Measurements from ENCODE around the gene RNF5. TPM values are rescaled to one million over a fixed set of nuclear protein-coding genes. Genes with fewer than 3 reads are reported as not detected.
"Not testable (repeated sequence)": the region's sequence is repeated elsewhere in the genome, so short reads cannot be mapped to it uniquely, and the experiment has no call there.

Gene RNF5
- total and polyA plus RNA-seq, 3 donors from 2014 or later = 67.1 to 79.0 (median 76.1) TPM

DNA sequence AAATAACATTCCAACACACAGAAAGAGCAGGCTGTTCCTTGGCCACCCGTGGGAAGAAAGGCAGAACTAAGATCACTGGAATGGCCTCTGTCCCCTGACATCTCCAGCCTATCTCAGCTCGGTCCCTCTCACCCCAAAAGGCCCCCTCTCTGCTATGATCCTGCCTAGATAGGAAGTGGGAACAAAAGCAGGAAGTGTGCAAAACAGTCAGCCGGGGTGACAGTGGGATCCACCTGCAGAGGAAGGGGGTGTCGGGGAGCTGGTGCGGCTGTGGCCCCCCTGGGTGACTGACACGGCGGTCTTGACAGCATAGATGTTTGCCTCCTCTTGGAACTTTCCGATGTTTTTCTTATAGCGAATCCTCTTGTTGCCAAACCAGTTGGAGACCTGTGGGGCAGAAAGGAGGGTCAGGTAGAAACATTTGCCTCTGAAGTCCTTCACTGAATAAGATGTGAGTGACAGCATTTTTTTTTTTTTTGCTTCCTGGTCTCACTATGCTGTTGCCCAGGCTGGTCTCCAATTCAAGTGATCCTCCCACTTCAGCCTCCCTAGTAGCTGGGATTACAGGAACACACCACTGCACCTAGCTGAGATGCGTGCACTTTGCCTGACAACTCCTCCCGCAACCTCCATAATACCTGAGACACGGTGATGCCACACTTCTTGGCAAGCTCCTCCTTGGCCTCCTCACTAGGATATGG, 9.0 kb downstream of the RNF5 start:
- intact Hi-C loops (cut with DNase I; ENCODE audit: low total_unique reads) = no loop called here
- no peak for DNase-seq
- H3K9me3 ChIP-seq = no peaks in the 10 kb centered on the region
- no peaks in the 10 kb centered on the region for H3K36me3 ChIP-seq (ENCODE audit: low read depth, missing control alignments)
- WGBS, 2 donors = 67 to 70% methylated on average over 11 to 12 of the region's 12 CpGs
- H3K4me3 ChIP-seq = no peak overlapping the region
- TF ChIP-seq, protein P1, sequence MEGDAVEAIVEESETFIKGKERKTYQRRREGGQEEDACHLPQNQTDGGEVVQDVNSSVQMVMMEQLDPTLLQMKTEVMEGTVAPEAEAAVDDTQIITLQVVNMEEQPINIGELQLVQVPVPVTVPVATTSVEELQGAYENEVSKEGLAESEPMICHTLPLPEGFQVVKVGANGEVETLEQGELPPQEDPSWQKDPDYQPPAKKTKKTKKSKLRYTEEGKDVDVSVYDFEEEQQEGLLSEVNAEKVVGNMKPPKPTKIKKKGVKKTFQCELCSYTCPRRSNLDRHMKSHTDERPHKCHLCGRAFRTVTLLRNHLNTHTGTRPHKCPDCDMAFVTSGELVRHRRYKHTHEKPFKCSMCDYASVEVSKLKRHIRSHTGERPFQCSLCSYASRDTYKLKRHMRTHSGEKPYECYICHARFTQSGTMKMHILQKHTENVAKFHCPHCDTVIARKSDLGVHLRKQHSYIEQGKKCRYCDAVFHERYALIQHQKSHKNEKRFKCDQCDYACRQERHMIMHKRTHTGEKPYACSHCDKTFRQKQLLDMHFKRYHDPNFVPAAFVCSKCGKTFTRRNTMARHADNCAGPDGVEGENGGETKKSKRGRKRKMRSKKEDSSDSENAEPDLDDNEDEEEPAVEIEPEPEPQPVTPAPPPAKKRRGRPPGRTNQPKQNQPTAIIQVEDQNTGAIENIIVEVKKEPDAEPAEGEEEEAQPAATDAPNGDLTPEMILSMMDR (IDR thresholded peaks at IDR 0.05) = no peak
- no peak for TF ChIP-seq POLR2A (IDR thresholded peaks at IDR 0.05)
- peaks cover 32% of the 10 kb centered on the region for H3K4me1 ChIP-seq
- peak overlapping the region; percentile 76 to 84 for H3K27ac ChIP-seq
- H3K27me3 ChIP-seq = no peaks in the 10 kb centered on the region

DNA sequence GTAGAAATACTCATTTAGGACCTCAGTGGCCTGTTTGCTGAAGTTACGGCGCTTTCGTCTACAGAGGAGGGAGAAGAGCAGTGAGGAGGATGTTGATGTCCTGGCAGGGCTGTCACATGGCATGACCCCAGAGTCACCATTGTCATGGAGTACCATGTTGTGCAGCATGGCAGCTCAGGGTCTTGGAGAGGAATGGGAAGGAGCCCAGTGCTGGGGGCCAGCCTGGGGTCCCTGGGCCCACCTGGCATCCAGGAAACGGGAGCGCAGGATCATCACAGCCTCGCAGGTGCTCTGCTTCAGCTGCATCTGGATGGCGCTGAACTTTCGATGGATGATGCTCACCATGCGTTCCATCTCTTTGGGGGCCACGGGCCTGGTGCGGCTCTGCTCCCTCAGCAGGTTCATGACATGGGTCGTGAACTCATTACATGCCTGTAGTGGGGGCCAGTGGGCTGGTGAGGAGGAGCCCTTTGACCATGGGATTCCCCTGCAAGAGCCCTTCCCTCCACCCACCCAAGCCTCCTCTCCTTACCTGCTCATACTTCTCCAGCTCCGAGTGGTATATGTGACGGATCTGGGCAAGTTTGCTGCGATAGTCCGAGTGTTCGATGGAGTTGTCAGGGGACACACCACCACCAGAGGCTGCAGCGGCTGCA, 9.6 kb downstream of the RNF5 start:
- peaks cover 32% of the 10 kb centered on the region for H3K4me1 ChIP-seq
- H3K27me3 ChIP-seq; intact Hi-C loops (cut with DNase I; ENCODE audit: low total_unique reads); H3K4me3 ChIP-seq; DNase-seq; H3K9me3 ChIP-seq; H3K36me3 ChIP-seq (ENCODE audit: low read depth, missing control alignments): not testable (repeated sequence)
- WGBS, 2 donors = 61 to 62% methylated on average over 10 to 18 of the region's 18 CpGs
- peak overlapping the region in 1 of 2 donors; percentile 98 for H3K27ac ChIP-seq

DNA sequence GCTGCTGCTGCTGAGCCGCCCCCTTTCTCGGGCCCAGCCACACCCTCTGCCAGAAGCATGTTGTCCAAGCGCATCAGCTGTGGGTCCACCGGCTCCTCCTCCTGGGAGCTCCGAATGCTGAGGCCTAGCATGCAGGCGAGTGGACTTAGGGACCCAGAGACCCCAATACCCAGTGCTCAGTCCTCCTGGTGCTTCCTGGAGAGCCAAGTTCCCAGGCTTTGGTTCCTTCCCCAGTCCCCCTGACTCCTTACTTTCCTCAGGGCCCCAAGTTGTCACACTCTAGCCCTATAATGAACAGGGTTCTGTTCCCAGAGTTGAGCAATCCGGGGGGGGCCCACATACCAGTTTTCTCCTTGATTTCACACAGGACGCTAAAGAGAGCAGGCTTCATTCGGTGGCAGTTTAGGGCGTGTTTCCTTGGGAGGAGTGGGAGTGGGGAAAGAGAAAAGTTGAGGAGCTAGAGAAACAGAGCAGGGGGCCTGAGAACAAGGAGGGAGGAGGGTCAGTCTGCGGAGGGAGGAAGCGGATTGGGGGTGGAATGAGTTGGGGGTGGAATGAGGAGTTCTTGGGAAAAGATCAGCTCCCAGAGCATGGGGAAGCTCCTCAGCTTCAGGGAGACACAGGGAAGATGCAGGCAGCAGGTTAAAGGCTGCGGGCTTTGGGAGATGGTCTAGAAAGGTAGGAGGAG, 10.3 kb downstream of the RNF5 start:
- H3K4me3 ChIP-seq = peak overlapping the region; percentile 73 to 93
- H3K36me3 ChIP-seq (ENCODE audit: low read depth, missing control alignments) = no peaks in the 10 kb centered on the region
- no peaks in the 10 kb centered on the region for H3K9me3 ChIP-seq
- intact Hi-C loops (cut with DNase I; ENCODE audit: low total_unique reads) = no loop called here
- TF ChIP-seq POLR2A (IDR thresholded peaks at IDR 0.05) = no peak
- TF ChIP-seq, protein P1 (IDR thresholded peaks at IDR 0.05) = no peak
- WGBS, 2 donors = 11 to 20% methylated on average over 10 to 13 of the region's 13 CpGs
- H3K4me1 ChIP-seq = peaks cover 32% of the 10 kb centered on the region
- DNase-seq = no peak
- H3K27me3 ChIP-seq = no peaks in the 10 kb centered on the region
- H3K27ac ChIP-seq = peak overlapping the region; percentile 98 to 99

DNA sequence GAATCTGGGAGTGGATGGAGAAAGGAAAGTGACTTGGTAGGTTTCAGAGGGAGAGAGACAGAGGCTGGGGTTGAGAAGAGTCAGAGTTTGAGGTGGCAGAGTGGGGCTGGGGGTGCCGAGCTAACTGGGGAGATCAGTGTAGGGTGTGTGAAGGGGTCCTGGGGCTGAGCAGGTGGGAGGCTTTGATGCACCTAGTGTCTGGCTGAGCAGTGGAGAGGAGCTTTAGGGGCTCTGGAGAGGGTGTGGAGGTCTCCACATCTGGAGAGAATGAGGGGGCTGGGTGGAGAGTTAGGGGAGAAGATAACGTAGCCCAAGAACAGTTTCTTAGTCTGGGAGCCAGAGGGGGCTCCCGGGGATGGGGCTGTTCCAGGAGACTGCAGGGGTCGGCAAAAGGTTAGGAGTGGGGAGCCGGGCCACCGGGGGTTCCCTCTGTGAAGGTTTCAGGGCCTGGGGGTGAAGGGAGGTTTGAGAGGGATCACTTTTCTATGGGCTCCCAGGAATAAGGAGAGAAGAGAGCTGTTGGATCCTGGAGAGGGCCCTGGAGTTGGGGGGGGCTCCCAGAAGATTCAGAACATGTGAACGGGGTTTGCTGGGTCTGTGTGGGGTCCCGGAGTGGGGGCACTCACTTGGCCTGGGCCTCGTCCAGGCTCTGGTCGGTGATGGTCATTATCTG, 11.0 kb downstream of the RNF5 start:
- 3 to 4% methylated on average over 10 of the region's 10 CpGs for WGBS, 2 donors
- no peaks in the 10 kb centered on the region for H3K27me3 ChIP-seq

DNA sequence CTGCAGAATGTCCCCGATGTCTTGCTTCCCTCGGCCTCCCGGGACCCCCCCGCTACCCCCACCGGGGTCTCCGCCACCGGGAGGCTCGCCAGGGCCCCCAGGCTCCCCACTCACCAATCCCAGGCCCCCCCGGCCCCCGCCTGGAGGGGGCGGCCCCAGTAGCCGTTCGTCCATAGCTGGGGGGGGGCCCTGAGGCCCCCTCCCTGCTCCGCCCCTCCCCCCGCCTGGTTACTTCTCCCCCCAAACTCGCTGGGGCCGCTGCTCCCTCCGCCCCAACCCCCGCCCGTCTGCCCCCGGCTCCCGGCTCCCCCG, 11.5 kb downstream of the RNF5 start:
- H3K9me3 ChIP-seq = no peaks in the 10 kb centered on the region
- no peaks in the 10 kb centered on the region for H3K27me3 ChIP-seq
- WGBS, 2 donors = 0% methylated on average over 10 of the region's 23 CpGs; no CpG with 5 or more reads in 1 of the 2 donors
- no peaks in the 10 kb centered on the region for H3K36me3 ChIP-seq (ENCODE audit: low read depth, missing control alignments)
- H3K4me1 ChIP-seq = peaks cover 35% of the 10 kb centered on the region
- no peak for TF ChIP-seq POLR2A (IDR thresholded peaks at IDR 0.05)
- TF ChIP-seq, protein P1 (IDR thresholded peaks at IDR 0.05) = no peak
- peak overlapping the region; percentile 98 to 99 for H3K27ac ChIP-seq
- peak overlapping the region; percentile 73 to 93 for H3K4me3 ChIP-seq
- DNase-seq = no peak
- intact Hi-C loops (cut with DNase I; ENCODE audit: low total_unique reads) = no loop called here

More for the DNA sequence above, 11.0 kb downstream of the RNF5 start:
- Histone ChIP-seq H3K9me3 (no peaks in the 10 kb centered on the region), H3K4me1 (peaks cover 32% of the 10 kb centered on the region), H3K27ac (peak overlapping the region; percentile 98 to 99), H3K36me3 (ENCODE audit: low read depth, missing control alignments) (no peaks in the 10 kb centered on the region), H3K4me3 (peak overlapping the region; percentile 73 to 93)
- intact Hi-C loops (cut with DNase I; ENCODE audit: low total_unique reads) = no loop called here
- no peak for DNase-seq
- no peak for TF ChIP-seq POLR2A (IDR thresholded peaks at IDR 0.05)

Data from testis (tissue), 3 donors.